HG03469 (cell line): ENCODE results near the gene CWC25.
"Not testable (repeated sequence)": the region's sequence is repeated elsewhere in the genome, so short reads cannot be mapped to it uniquely, and the experiment has no call there.

Experiments
- ATAC-seq: cut with Tn5 transposase; IDR thresholded peaks from one replicate; pipeline ENCODE4 v1.9.1; 2021; ENCODE audit warnings: mild to moderate bottlenecking, moderate library complexity, moderate number of reproducible peaks; ENCODE audit not compliant: unreplicated experiment

Gene CWC25

GRCh38 chr17:38790148-38790707 lies 34.9 kb downstream of the CWC25 start:
- ATAC-seq: not testable (repeated sequence)

- ATAC-seq: no peak
Measured at GRCh38 chr17:38789185-38789584, 35.9 kb downstream of the CWC25 start.

DNA sequence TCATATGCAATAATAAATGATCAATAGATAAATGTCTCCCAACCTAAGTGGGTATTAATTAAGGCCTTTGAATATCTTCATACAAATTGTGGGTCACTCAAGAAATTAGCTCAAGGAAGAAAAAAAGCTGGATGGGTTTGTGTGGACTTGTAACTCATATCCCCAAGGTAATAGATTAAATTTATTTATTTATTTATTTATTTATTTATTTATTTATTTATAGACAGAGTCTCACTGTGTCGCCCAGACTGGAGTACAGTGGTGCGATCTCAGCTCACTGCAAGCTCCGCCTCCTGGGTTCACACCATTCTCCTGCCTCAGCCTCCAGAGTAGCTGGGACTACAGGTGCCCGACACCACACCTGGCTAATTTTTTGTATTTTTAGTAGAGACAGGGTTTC lies 37.1 kb downstream of the CWC25 start:
- ATAC-seq: not testable (repeated sequence)

GRCh38 chr17:38786372-38786771 lies 38.7 kb downstream of the CWC25 start:
- no peak for ATAC-seq

DNA sequence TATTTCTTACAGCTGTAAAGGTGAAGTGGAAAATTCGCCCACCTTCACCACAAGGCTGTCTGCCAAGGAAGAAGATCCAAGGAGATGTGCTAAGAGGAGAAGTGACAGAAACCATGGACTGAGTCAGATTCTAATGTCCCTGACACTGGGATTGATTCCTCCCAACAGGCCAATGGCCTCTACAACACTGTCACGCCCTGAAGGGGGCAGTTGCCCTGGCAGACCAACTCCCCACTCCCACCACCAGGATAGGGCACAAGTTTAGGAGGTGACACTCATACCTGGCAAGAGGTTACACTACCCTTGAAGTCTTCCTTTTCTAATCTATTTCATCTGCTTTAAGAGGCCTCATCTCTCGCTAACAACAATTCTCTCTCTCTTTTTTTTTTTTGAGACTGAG lies 41.9 kb downstream of the CWC25 start:
- no peak for ATAC-seq

DNA sequence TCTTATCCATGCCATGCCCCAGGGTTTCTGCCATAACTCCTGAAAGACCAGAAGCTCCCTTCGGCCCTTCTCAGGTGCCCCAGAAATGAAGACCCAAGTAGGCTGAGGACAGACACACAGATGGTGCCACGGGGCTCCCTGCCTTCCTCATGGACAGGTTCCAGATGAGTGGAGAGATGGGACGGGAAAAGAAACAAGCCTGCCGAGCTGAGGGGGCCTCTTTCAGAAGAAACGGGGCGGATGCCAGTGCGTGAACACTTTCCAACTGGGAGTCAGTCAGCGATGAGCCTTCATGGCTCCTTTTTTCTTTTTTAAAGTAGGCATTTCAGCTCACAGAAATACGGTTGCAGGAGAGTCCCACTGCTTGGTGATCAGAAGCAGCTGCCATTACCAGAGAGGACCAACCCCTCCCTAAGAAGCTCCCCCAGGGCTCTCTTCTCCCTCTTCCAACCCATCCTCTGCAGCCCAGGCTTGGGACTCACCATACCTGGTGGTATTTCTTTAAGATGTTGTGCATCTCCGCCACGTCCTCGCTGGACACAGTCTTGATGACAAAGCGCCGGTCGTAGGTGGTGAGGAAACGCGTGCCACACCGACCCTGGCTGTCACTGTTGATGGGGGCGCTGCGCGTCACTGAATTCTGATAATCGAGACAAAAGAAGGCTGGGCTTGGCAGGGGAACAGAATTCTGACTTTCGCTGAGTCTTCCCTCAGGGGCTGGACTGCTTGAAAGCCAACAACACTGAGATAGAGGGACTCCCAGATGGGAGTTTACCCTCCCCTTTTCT lies 45.0 kb downstream of the CWC25 start:
- no peak for ATAC-seq

DNA sequence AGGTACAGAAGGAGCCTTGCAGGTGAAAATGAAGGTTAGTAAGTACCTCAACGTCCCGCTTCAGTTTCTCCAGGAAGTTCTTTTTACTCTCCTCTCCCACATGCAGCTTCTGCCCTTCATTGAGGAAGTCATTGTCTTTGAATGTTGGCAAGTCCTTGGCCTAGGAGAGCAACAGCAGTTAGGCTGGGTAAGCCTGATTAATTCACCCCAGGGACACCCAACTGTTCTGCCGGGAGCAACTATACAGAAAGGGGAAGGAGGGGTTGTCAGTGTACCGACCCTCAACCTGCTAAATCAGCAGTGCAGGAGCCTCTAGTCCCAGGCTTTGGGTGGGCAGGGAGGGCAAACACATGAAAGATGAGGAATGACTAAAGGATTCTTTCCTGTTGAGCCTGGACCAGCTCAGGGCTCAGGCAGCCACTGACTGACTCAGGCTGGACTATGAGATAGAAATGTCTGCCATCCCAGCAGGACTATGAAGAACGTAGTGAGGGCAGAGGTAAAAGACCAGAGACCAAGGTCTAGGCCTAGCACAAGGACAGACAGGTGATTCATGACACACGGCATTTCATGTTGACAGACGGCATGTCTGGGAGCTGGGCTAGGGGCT lies 47.4 kb downstream of the CWC25 start:
- ATAC-seq: no peak

- no peak for ATAC-seq
Measured at GRCh38 chr17:38773258-38773657, 51.9 kb downstream of the CWC25 start.

DNA sequence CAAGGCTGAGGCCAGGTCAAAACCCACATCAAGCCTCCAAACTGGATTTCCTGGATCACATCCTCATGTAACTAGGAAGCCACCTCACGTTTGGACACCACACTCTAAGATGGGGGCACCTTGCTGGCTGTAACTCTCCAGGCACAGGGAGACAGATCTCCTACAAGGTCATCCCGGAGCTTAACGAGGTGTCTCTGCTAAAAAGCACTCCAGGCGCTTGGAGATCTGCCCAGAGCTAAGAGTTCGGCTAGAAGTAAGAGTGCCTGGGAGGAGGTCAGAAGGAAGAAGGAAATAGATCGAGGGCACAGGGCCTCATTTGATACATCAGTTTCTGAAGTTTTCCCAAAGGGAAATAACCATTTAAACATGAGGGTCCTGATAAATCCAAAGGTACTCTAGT lies 56.7 kb downstream of the CWC25 start:
- no peak for ATAC-seq

- no peak for ATAC-seq
Measured at GRCh38 chr17:38766341-38766740, 58.8 kb downstream of the CWC25 start.

- ATAC-seq: no peak
Measured at GRCh38 chr17:38762231-38762630, 62.9 kb downstream of the CWC25 start.

- no peak for ATAC-seq
Measured at GRCh38 chr17:38761612-38762011, 63.5 kb downstream of the CWC25 start.

DNA sequence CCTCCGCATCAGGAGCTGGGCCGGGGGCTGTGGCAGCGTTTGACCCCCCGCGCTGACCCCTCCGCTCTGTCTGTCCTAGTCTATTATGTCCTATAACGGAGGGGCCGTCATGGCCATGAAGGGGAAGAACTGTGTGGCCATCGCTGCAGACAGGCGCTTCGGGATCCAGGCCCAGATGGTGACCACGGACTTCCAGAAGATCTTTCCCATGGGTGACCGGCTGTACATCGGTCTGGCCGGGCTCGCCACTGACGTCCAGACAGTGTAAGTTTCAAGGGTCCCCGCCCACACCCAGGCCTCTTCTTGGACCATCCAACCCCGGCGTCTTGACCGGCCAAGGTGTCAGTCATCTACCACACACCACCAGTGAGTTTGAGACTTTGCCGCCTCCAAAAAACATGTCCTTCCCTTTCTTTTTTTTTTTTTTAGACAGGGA lies 72.0 kb downstream of the CWC25 start:
- ATAC-seq: no peak

DNA sequence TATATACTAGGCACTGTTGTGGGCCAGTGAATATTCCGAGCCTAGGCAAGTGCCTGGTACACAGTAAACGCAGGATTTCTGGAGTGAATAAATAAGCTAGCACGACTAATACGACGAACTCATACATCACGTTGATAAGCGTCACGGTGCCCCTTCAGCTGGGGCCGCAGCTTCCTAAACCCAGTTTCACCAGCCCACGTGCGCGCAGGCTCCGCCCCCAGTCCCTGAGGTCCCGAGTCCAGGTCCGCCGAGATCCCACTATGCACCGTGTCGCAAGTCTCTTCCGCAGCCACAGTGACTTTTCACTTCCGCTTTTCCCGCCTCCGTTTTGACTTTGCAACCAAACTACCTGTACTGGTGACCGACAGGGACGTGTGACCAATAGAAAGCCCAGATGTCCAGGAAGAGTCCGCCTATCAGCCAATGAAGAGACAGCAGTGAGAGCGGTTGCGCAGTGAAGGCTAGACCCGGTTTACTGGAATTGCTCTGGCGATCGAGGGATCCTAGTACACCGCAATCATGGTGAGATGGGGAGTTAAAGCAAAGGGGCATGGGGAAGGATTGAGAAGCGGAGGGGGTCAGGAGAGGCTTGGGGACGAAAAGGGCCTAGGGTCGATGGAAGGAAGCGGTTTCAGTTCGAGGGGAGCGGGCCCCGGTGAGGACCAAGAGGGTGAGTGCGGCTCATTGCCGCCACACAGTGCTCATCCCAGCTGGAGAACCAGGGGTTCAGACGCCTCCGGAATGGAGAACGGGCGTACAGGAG lies 72.6 kb downstream of the CWC25 start, which contains the start of gene PSMB3:
Gene PSMB3 (plus strand): TSS at position 434 of the 763 bp plus-strand sequence. CDS start 86 bp downstream, at position 520.
- peak; percentile 58 for ATAC-seq

GRCh38 chr17:38751808-38752307 lies 73.3 kb downstream of the CWC25 start:
- no peak for ATAC-seq

DNA sequence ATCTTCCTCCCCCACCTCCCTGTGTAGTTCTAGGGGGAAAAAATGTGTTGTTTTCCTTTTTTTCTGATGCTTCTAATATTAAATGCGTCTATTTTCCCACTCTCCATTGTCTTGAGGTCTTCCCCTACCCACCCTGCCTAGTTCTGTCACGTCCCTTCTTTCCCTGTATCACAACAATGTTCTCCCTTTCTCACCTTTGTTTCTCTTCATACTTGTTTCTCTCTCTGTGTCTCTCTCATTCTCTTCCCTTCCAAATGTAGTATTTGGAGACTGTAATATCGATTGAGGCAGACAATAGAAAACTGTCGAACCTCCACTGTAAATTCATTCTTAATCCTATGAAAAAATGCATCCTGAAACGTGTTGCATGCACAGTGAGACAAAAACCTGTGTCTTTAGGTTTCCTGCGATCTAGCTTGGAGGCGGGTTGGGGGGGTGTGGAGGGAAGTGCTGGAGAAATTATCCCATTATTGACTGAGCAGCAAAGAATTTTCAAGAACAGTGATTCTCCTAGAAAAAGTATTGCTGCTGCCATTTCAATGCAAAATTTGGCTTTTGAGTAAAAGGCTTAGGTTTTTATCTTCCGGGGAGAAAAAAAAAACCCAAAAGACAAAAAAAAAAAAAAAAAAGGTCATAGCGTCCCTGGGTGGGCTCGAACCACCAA lies 73.8 kb downstream of the CWC25 start:
- ATAC-seq: no peak
